Astrocyte (in vitro differentiated cells and primary cell): ENCODE data around the gene SMAD1.

Source experiments
- EZH2 ChIP-seq: IDR thresholded peaks from 2 replicates; pipeline ENCODE4 v1.6.1; 2012; ENCODE audit warnings: mild to moderate bottlenecking, low read length, inconsistent platforms; ENCODE audit not compliant: insufficient read depth
- TF ChIP-seq, protein P1 (sequence below): IDR thresholded peaks from 2 replicates; pipeline ENCODE4 v1.5.1; 2011; ENCODE audit warnings: low read depth, mild to moderate bottlenecking, inconsistent platforms, low read length, moderate library complexity; ENCODE audit not compliant: insufficient read depth

- TF ChIP-seq, protein P1, sequence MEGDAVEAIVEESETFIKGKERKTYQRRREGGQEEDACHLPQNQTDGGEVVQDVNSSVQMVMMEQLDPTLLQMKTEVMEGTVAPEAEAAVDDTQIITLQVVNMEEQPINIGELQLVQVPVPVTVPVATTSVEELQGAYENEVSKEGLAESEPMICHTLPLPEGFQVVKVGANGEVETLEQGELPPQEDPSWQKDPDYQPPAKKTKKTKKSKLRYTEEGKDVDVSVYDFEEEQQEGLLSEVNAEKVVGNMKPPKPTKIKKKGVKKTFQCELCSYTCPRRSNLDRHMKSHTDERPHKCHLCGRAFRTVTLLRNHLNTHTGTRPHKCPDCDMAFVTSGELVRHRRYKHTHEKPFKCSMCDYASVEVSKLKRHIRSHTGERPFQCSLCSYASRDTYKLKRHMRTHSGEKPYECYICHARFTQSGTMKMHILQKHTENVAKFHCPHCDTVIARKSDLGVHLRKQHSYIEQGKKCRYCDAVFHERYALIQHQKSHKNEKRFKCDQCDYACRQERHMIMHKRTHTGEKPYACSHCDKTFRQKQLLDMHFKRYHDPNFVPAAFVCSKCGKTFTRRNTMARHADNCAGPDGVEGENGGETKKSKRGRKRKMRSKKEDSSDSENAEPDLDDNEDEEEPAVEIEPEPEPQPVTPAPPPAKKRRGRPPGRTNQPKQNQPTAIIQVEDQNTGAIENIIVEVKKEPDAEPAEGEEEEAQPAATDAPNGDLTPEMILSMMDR, result no peak
- TF ChIP-seq EZH2, result no peak
Observed at GRCh38 chr4:145546175-145546915, 64.7 kb downstream of the SMAD1 start.
